Karpas-422 (cell line): ENCODE results near the gene HES3. TPM values are rescaled to one million over a fixed set of nuclear protein-coding genes. Genes with fewer than 3 reads are reported as not detected.
A peak's percentile ranks its signal among the peaks of the same experiment; 100 is the strongest.

Experiments used
- DNase-seq: peaks from one replicate; pipeline ENCODE4 v3.0.0-alpha.2; 2015
- H2AFZ ChIP-seq: fragments of 200-600 bp; sonication (generic); 2 replicates; pipeline ENCODE4 v1.6.1; 2014; ENCODE audit warnings: antibody characterized with exemption, low read length, mixed read lengths
- H3K27ac ChIP-seq: fragments of 200-600 bp; sonication (generic); 2 replicates; pipeline ENCODE4 v1.5.1; 2014; ENCODE audit warnings: mild to moderate bottlenecking, low read length, moderate library complexity
- H3K27me3 ChIP-seq: fragments of 200-600 bp; sonication (generic); 2 replicates; pipeline ENCODE4 v1.6.1; 2014; ENCODE audit warnings: low read length, mixed read lengths
- H3K36me3 ChIP-seq: fragments of 200-600 bp; sonication (generic); 2 replicates; pipeline ENCODE4 v1.6.1; 2014; ENCODE audit warnings: low read length, mixed read lengths; ENCODE audit not compliant: insufficient read depth
- H3K4me1 ChIP-seq: fragments of 200-600 bp; sonication (generic); 2 replicates; pipeline ENCODE4 v1.6.1; 2014; ENCODE audit warnings: mild to moderate bottlenecking, low read length, mixed read lengths
- H3K4me2 ChIP-seq: fragments of 200-600 bp; sonication (generic); 2 replicates; pipeline ENCODE4 v1.6.1; 2014; ENCODE audit warnings: low read length, low read depth, mild to moderate bottlenecking; ENCODE audit not compliant: poor library complexity, severe bottlenecking
- H3K4me3 ChIP-seq: fragments of 200-600 bp; sonication (generic); 2 replicates; pipeline ENCODE4 v1.5.1; 2014; ENCODE audit warnings: mild to moderate bottlenecking, antibody characterized with exemption, low read length, mixed read lengths
- H3K79me2 ChIP-seq: fragments of 200-600 bp; sonication (generic); 2 replicates; pipeline ENCODE4 v1.6.1; 2014; ENCODE audit warnings: mild to moderate bottlenecking, low read length, mixed read lengths
- H3K9ac ChIP-seq: fragments of 200-600 bp; sonication (generic); 2 replicates; pipeline ENCODE4 v1.6.0; 2014; ENCODE audit warnings: low read length
- H3K9me2 ChIP-seq: fragments of 200-600 bp; sonication (generic), shearing (Covaris generic); replicated peaks from 2 replicates; pipeline ENCODE4 v1.6.0; 2014; ENCODE audit warnings: mild to moderate bottlenecking, low read length, moderate library complexity; ENCODE audit not compliant: insufficient read depth
- H3K9me3 ChIP-seq: fragments of 300-700, 200-600 bp; sonication (generic); 2 replicates; pipeline ENCODE4 v1.6.1; 2014; ENCODE audit warnings: low read length, mixed read lengths
- H4K20me1 ChIP-seq: fragments of 200-600 bp; sonication (generic); 2 replicates; pipeline ENCODE4 v1.6.1; 2014; ENCODE audit warnings: mild to moderate bottlenecking, antibody characterized with exemption, low read length, low read depth; ENCODE audit not compliant: insufficient read depth
- total RNA-seq: library from RNA; depleted of rRNA; stranded (reverse); fragments of >200 nt; shearing (Covaris generic); gene quantifications from 2 replicates; pipeline ENCODE4 v1.2.3, GENCODE V29; 2014; ENCODE audit warnings: low replicate concordance; rRNA removed

Gene HES3
- total RNA-seq = not detected in 2 replicates

- no peak for DNase-seq
- Histone ChIP-seq H3K4me3 (no peak within 1 kb of the TSS), H3K36me3 (no peaks in the 10 kb centered on the region), H2AFZ (no peak within 1 kb of the TSS), H3K4me1 (peaks cover 15% of the 10 kb centered on the region), H3K79me2 (no peaks in the 10 kb centered on the region), H3K27me3 (no peaks in the 10 kb centered on the region), H4K20me1 (peaks cover 12% of the 10 kb centered on the region), H3K9me2 (no peaks in the 10 kb centered on the region), H3K27ac (no peak within 1 kb of the TSS), H3K4me2 (no peak within 1 kb of the TSS), H3K9ac (no peak within 1 kb of the TSS), H3K9me3 (no peaks in the 10 kb centered on the region)
Measured at GRCh38 chr1:6243993-6244392, at the start of gene HES3. TSS of gene HES3 (plus strand) at chr1:6244179. CDS start at chr1:6244366, 187 bp downstream.

- peaks cover 33% of the 10 kb centered on the region for H4K20me1 ChIP-seq
- H3K79me2 ChIP-seq = peaks cover 59% of the 10 kb centered on the region
- no peaks in the 10 kb centered on the region for H3K9me2 ChIP-seq
- no peaks in the 10 kb centered on the region for H3K27me3 ChIP-seq
- H3K4me2 ChIP-seq = peak overlapping the region; percentile 83
- no peak overlapping the region for H2AFZ ChIP-seq
- H3K4me1 ChIP-seq = peaks cover 26% of the 10 kb centered on the region
- H3K9ac ChIP-seq = peak overlapping the region; percentile 96
- peaks cover 32% of the 10 kb centered on the region for H3K36me3 ChIP-seq
- peak overlapping the region; percentile 66; the same call in 1 of the 2 replicates for H3K27ac ChIP-seq
- peak overlapping the region; percentile 71 for H3K4me3 ChIP-seq
- H3K9me3 ChIP-seq = no peaks in the 10 kb centered on the region
- DNase-seq = no peak
Measured at GRCh38 chr1:6197746-6198427, 46.1 kb upstream of the HES3 start.

- H3K4me3 ChIP-seq = peak overlapping the region; percentile 71
- peak; percentile 74 for DNase-seq
- no peak overlapping the region for H2AFZ ChIP-seq
- peak overlapping the region; percentile 83 for H3K4me2 ChIP-seq
- peaks cover 28% of the 10 kb centered on the region for H3K36me3 ChIP-seq
- H3K9me2 ChIP-seq = no peaks in the 10 kb centered on the region
- H3K27me3 ChIP-seq = no peaks in the 10 kb centered on the region
- H3K4me1 ChIP-seq = peaks cover 26% of the 10 kb centered on the region
- peaks cover 31% of the 10 kb centered on the region for H4K20me1 ChIP-seq
- peaks cover 52% of the 10 kb centered on the region for H3K79me2 ChIP-seq
- peak overlapping the region; percentile 96 for H3K9ac ChIP-seq
- no peaks in the 10 kb centered on the region for H3K9me3 ChIP-seq
- H3K27ac ChIP-seq = peak overlapping the region; percentile 66
Measured at GRCh38 chr1:6198646-6199297, 45.2 kb upstream of the HES3 start.

GRCh38 chr1:6199298-6200187 lies 44.4 kb upstream of the HES3 start, which contains the start of gene RPL22:
TSS of gene RPL22 (minus strand) at chr1:6199595. CDS start at chr1:6199573, 22 bp downstream.
- Histone ChIP-seq H4K20me1 (peaks cover 31% of the 10 kb centered on the region), H3K27me3 (no peaks in the 10 kb centered on the region), H2AFZ (peak within 1 kb of the TSS; percentile 61), H3K4me3 (peak within 1 kb of the TSS; percentile 71), H3K4me2 (peak within 1 kb of the TSS; percentile 83), H3K36me3 (peaks cover 20% of the 10 kb centered on the region), H3K4me1 (peaks cover 26% of the 10 kb centered on the region), H3K27ac (peak within 1 kb of the TSS; percentile 66), H3K9me3 (no peaks in the 10 kb centered on the region), H3K79me2 (peaks cover 46% of the 10 kb centered on the region), H3K9me2 (no peaks in the 10 kb centered on the region), H3K9ac (peak within 1 kb of the TSS; percentile 96)
- peak; percentile 100 for DNase-seq

- H3K9me3 ChIP-seq = no peaks in the 10 kb centered on the region
- no peaks in the 10 kb centered on the region for H3K27me3 ChIP-seq
- H3K27ac ChIP-seq = no peak overlapping the region
- H3K9ac ChIP-seq = peak overlapping the region; percentile 57
- peaks cover 26% of the 10 kb centered on the region for H3K4me1 ChIP-seq
- DNase-seq = no peak
- H2AFZ ChIP-seq = peak overlapping the region; percentile 61
- H3K79me2 ChIP-seq = peaks cover 44% of the 10 kb centered on the region
- H4K20me1 ChIP-seq = peaks cover 31% of the 10 kb centered on the region
- H3K36me3 ChIP-seq = peaks cover 18% of the 10 kb centered on the region
- peak overlapping the region; percentile 61 for H3K4me2 ChIP-seq
- peak overlapping the region; percentile 71 for H3K4me3 ChIP-seq
- no peaks in the 10 kb centered on the region for H3K9me2 ChIP-seq
Measured at GRCh38 chr1:6200188-6200809, 43.7 kb upstream of the HES3 start.

- Histone ChIP-seq H3K9me2 (no peaks in the 10 kb centered on the region), H3K9me3 (no peaks in the 10 kb centered on the region), H3K27me3 (no peaks in the 10 kb centered on the region), H3K36me3 (peaks cover 3% of the 10 kb centered on the region; the same call in 1 of the 2 replicates), H3K4me3 (no peak overlapping the region), H3K4me2 (no peak overlapping the region), H3K9ac (no peak overlapping the region), H2AFZ (no peak overlapping the region), H3K27ac (no peak overlapping the region), H4K20me1 (peaks cover 17% of the 10 kb centered on the region), H3K79me2 (peaks cover 28% of the 10 kb centered on the region), H3K4me1 (peaks cover 21% of the 10 kb centered on the region)
- DNase-seq = no peak
Measured at GRCh38 chr1:6202256-6202655, 41.7 kb upstream of the HES3 start.

GRCh38 chr1:6205849-6206519 lies 38.0 kb upstream of the HES3 start, which contains the start of gene RNF207:
TSS of gene RNF207 (plus strand) at chr1:6206119. CDS start at chr1:6206536, 417 bp downstream.
- Histone ChIP-seq H3K9ac (no peak within 1 kb of the TSS), H3K27me3 (no peaks in the 10 kb centered on the region), H3K4me1 (no peaks in the 10 kb centered on the region), H3K36me3 (no peaks in the 10 kb centered on the region), H3K4me2 (no peak within 1 kb of the TSS), H3K9me2 (no peaks in the 10 kb centered on the region), H3K79me2 (no peaks in the 10 kb centered on the region), H2AFZ (no peak within 1 kb of the TSS), H3K27ac (no peak within 1 kb of the TSS), H4K20me1 (no peaks in the 10 kb centered on the region), H3K9me3 (no peaks in the 10 kb centered on the region), H3K4me3 (no peak within 1 kb of the TSS)
- DNase-seq = no peak
